ENCODE measurements around the gene NTM.

The NTM gene

DNA sequence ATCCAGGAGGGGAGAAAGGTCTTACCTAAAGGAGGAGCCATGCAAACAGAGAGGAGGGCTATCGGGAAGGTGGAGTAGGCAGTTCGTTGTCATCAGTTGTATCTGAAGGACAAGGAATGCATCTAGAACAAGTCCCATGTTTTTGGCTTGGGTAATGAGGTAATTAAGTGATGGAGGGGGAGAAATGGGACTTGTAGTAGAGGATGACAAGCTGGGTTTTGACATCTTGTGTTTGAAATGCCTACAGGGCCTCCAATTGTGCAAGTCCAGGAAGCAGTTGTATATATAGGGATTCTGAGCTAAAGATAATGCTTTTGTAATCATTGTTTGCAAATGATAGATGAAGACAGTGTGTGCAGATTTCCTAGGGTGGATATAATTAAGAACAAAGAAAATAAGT is 622.8 kb downstream of the NTM start:
- Histone ChIP-seq H3K79me1 (ENCODE audit: low read length) (no peaks in the 10 kb centered on the region), H3K4me2 (ENCODE audit: low read length) (no peak overlapping the region), H3K27me3 (ENCODE audit: insufficient read depth, low read length, poor library complexity) (no peaks in the 10 kb centered on the region), H3K9ac (ENCODE audit: low read length) (no peak overlapping the region), H2AK5ac (ENCODE audit: low read length) (no peak overlapping the region), H4K5ac (ENCODE audit: low read length) (no peak overlapping the region), H3K27ac (ENCODE audit: low read depth, low read length) (no peak overlapping the region), H2BK120ac (ENCODE audit: low read depth, low read length) (no peak overlapping the region), H3K56ac (ENCODE audit: low read length) (no peak overlapping the region), H3K23ac (ENCODE audit: low read length) (no peak overlapping the region), H3K18ac (ENCODE audit: low read length) (no peak overlapping the region), H3K79me2 (ENCODE audit: control insufficient read depth, insufficient read depth, low read length) (no peaks in the 10 kb centered on the region), H2BK15ac (replicated peaks; ENCODE audit: low read depth) (no peak overlapping the region), H3K4me1 (ENCODE audit: control insufficient read depth, low read depth, low read length) (no peaks in the 10 kb centered on the region), H3K4me3 (ENCODE audit: low read length) (no peak overlapping the region), H3K4ac (ENCODE audit: low read depth, low read length) (no peak overlapping the region), H2BK5ac (ENCODE audit: low read length) (no peak overlapping the region), H4K8ac (ENCODE audit: low read depth, low read length) (no peak overlapping the region), H3K36me3 (ENCODE audit: control insufficient read depth, insufficient read depth, low read length) (no peaks in the 10 kb centered on the region)
- no peak for DNase-seq
- no CpG with 5 or more reads among the region's 2 CpGs for WGBS (ENCODE audit: extremely low coverage, insufficient coverage, low lambda C conversion rate)

- H3K9ac ChIP-seq (ENCODE audit: low read length) = no peak overlapping the region
- no peak overlapping the region for H4K5ac ChIP-seq (ENCODE audit: low read length)
- H3K4me3 ChIP-seq (ENCODE audit: low read length) = no peak overlapping the region
- DNase-seq = no peak
- H3K79me2 ChIP-seq (ENCODE audit: control insufficient read depth, insufficient read depth, low read length) = no peaks in the 10 kb centered on the region
- H3K27me3 ChIP-seq (ENCODE audit: insufficient read depth, low read length, poor library complexity) = no peaks in the 10 kb centered on the region
- no peak overlapping the region for H3K4me2 ChIP-seq (ENCODE audit: low read length)
- no peak overlapping the region for H4K8ac ChIP-seq (ENCODE audit: low read depth, low read length)
- no peak overlapping the region for H3K4ac ChIP-seq (ENCODE audit: low read depth, low read length)
- no peaks in the 10 kb centered on the region for H3K36me3 ChIP-seq (ENCODE audit: control insufficient read depth, insufficient read depth, low read length)
- no peak overlapping the region for H2BK15ac ChIP-seq (replicated peaks; ENCODE audit: low read depth)
- no peak overlapping the region for H3K23ac ChIP-seq (ENCODE audit: low read length)
- no peaks in the 10 kb centered on the region for H3K79me1 ChIP-seq (ENCODE audit: low read length)
- WGBS (ENCODE audit: extremely low coverage, insufficient coverage, low lambda C conversion rate) = no CpG with 5 or more reads among the region's 5 CpGs
- H2BK120ac ChIP-seq (ENCODE audit: low read depth, low read length) = no peak overlapping the region
- no peak overlapping the region for H3K56ac ChIP-seq (ENCODE audit: low read length)
- no peak overlapping the region for H3K18ac ChIP-seq (ENCODE audit: low read length)
- no peaks in the 10 kb centered on the region for H3K4me1 ChIP-seq (ENCODE audit: control insufficient read depth, low read depth, low read length)
- no peak overlapping the region for H3K27ac ChIP-seq (ENCODE audit: low read depth, low read length)
- no peak overlapping the region for H2AK5ac ChIP-seq (ENCODE audit: low read length)
- H2BK5ac ChIP-seq (ENCODE audit: low read length) = no peak overlapping the region
Measured at GRCh38 chr11:131998020-131998419, 627.6 kb downstream of the NTM start.

DNA sequence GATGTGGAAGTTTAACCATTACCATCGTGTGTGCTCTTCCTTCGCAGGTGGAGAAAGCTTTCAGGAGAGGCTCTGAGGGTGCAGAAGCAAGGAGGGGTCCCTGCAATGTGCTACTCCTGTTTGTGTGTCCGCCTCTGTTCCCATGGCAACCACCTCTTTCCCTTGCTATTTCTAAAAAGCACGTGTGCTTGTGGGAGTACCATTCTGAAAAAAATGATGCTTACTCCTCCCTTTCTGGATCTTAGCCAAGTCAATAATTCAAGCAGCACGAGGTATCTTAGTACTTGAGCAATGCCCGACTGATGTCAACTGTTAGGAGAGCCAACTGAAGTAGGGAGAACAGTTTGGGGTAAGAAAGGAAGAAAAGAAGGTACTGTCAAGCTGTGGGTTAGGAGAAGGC is 628.7 kb downstream of the NTM start:
- no peaks in the 10 kb centered on the region for H3K36me3 ChIP-seq (ENCODE audit: control insufficient read depth, insufficient read depth, low read length)
- no peak for DNase-seq
- H3K4me2 ChIP-seq (ENCODE audit: low read length) = no peak overlapping the region
- H3K27ac ChIP-seq (ENCODE audit: low read depth, low read length) = no peak overlapping the region
- H2BK120ac ChIP-seq (ENCODE audit: low read depth, low read length) = no peak overlapping the region
- H3K9ac ChIP-seq (ENCODE audit: low read length) = no peak overlapping the region
- no peak overlapping the region for H4K8ac ChIP-seq (ENCODE audit: low read depth, low read length)
- no peak overlapping the region for H3K4me3 ChIP-seq (ENCODE audit: low read length)
- H3K18ac ChIP-seq (ENCODE audit: low read length) = no peak overlapping the region
- H2AK5ac ChIP-seq (ENCODE audit: low read length) = no peak overlapping the region
- H2BK15ac ChIP-seq (replicated peaks; ENCODE audit: low read depth) = no peak overlapping the region
- H3K23ac ChIP-seq (ENCODE audit: low read length) = no peak overlapping the region
- no peaks in the 10 kb centered on the region for H3K27me3 ChIP-seq (ENCODE audit: insufficient read depth, low read length, poor library complexity)
- H3K56ac ChIP-seq (ENCODE audit: low read length) = no peak overlapping the region
- no peaks in the 10 kb centered on the region for H3K79me2 ChIP-seq (ENCODE audit: control insufficient read depth, insufficient read depth, low read length)
- H2BK5ac ChIP-seq (ENCODE audit: low read length) = no peak overlapping the region
- H3K79me1 ChIP-seq (ENCODE audit: low read length) = no peaks in the 10 kb centered on the region
- no CpG with 5 or more reads among the region's 6 CpGs for WGBS (ENCODE audit: extremely low coverage, insufficient coverage, low lambda C conversion rate)
- H3K4ac ChIP-seq (ENCODE audit: low read depth, low read length) = no peak overlapping the region
- no peak overlapping the region for H4K5ac ChIP-seq (ENCODE audit: low read length)
- no peaks in the 10 kb centered on the region for H3K4me1 ChIP-seq (ENCODE audit: control insufficient read depth, low read depth, low read length)

DNA sequence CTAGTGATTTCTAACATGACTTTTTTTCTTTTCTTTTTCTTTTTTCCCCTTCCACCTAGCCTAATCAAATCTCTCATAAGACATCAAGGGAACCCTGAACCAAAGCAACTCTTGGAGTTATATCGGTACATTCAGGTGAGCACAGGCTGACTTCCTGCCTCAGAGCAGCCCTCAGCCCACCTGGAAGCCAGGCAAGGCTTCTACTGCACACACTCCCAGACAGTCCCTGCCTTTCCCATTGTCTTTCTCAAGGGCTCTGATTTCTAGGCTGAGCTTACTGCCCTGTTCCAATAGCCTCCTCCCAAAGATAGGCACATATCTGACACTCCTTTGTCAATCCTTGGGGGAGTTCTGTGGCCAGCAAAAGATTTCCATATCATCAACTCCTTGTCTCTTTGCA is 629.5 kb downstream of the NTM start:
- no peaks in the 10 kb centered on the region for H3K4me1 ChIP-seq (ENCODE audit: control insufficient read depth, low read depth, low read length)
- no peak overlapping the region for H3K23ac ChIP-seq (ENCODE audit: low read length)
- H3K79me1 ChIP-seq (ENCODE audit: low read length) = no peaks in the 10 kb centered on the region
- no peak for DNase-seq
- H3K27me3 ChIP-seq (ENCODE audit: insufficient read depth, low read length, poor library complexity) = no peaks in the 10 kb centered on the region
- WGBS (ENCODE audit: extremely low coverage, insufficient coverage, low lambda C conversion rate) = no CpG with 5 or more reads among the region's 1 CpG
- no peak overlapping the region for H2AK5ac ChIP-seq (ENCODE audit: low read length)
- H3K27ac ChIP-seq (ENCODE audit: low read depth, low read length) = no peak overlapping the region
- no peak overlapping the region for H4K8ac ChIP-seq (ENCODE audit: low read depth, low read length)
- H3K4me3 ChIP-seq (ENCODE audit: low read length) = no peak overlapping the region
- no peaks in the 10 kb centered on the region for H3K79me2 ChIP-seq (ENCODE audit: control insufficient read depth, insufficient read depth, low read length)
- H3K36me3 ChIP-seq (ENCODE audit: control insufficient read depth, insufficient read depth, low read length) = no peaks in the 10 kb centered on the region
- no peak overlapping the region for H3K56ac ChIP-seq (ENCODE audit: low read length)
- no peak overlapping the region for H3K18ac ChIP-seq (ENCODE audit: low read length)
- H3K4ac ChIP-seq (ENCODE audit: low read depth, low read length) = no peak overlapping the region
- H3K9ac ChIP-seq (ENCODE audit: low read length) = no peak overlapping the region
- no peak overlapping the region for H2BK15ac ChIP-seq (replicated peaks; ENCODE audit: low read depth)
- no peak overlapping the region for H2BK120ac ChIP-seq (ENCODE audit: low read depth, low read length)
- H4K5ac ChIP-seq (ENCODE audit: low read length) = no peak overlapping the region
- no peak overlapping the region for H2BK5ac ChIP-seq (ENCODE audit: low read length)
- no peak overlapping the region for H3K4me2 ChIP-seq (ENCODE audit: low read length)

GRCh38 chr11:132005887-132006286 is 635.5 kb downstream of the NTM start:
- H3K27me3 ChIP-seq (ENCODE audit: insufficient read depth, low read length, poor library complexity) = no peaks in the 10 kb centered on the region
- no peaks in the 10 kb centered on the region for H3K79me2 ChIP-seq (ENCODE audit: control insufficient read depth, insufficient read depth, low read length)
- no peak overlapping the region for H3K23ac ChIP-seq (ENCODE audit: low read length)
- WGBS (ENCODE audit: extremely low coverage, insufficient coverage, low lambda C conversion rate) = no CpG with 5 or more reads among the region's 4 CpGs
- DNase-seq = no peak
- no peak overlapping the region for H3K18ac ChIP-seq (ENCODE audit: low read length)
- no peak overlapping the region for H2BK5ac ChIP-seq (ENCODE audit: low read length)
- no peak overlapping the region for H3K4ac ChIP-seq (ENCODE audit: low read depth, low read length)
- H4K5ac ChIP-seq (ENCODE audit: low read length) = no peak overlapping the region
- H2BK120ac ChIP-seq (ENCODE audit: low read depth, low read length) = no peak overlapping the region
- peaks cover 2% of the 10 kb centered on the region for H3K4me1 ChIP-seq (ENCODE audit: control insufficient read depth, low read depth, low read length)
- no peak overlapping the region for H4K8ac ChIP-seq (ENCODE audit: low read depth, low read length)
- H3K4me3 ChIP-seq (ENCODE audit: low read length) = no peak overlapping the region
- no peak overlapping the region for H3K56ac ChIP-seq (ENCODE audit: low read length)
- no peak overlapping the region for H3K4me2 ChIP-seq (ENCODE audit: low read length)
- H2AK5ac ChIP-seq (ENCODE audit: low read length) = no peak overlapping the region
- no peak overlapping the region for H3K9ac ChIP-seq (ENCODE audit: low read length)
- no peaks in the 10 kb centered on the region for H3K79me1 ChIP-seq (ENCODE audit: low read length)
- no peaks in the 10 kb centered on the region for H3K36me3 ChIP-seq (ENCODE audit: control insufficient read depth, insufficient read depth, low read length)
- no peak overlapping the region for H2BK15ac ChIP-seq (replicated peaks; ENCODE audit: low read depth)
- H3K27ac ChIP-seq (ENCODE audit: low read depth, low read length) = no peak overlapping the region

GRCh38 chr11:132006884-132007580 is 636.6 kb downstream of the NTM start:
- no CpG with 5 or more reads among the region's 7 CpGs for WGBS (ENCODE audit: extremely low coverage, insufficient coverage, low lambda C conversion rate)

More at GRCh38 chr11:132006884-132007580, 636.6 kb downstream of the NTM start:
- no peak overlapping the region for H4K8ac ChIP-seq (ENCODE audit: low read depth, low read length)
- no peaks in the 10 kb centered on the region for H3K79me2 ChIP-seq (ENCODE audit: control insufficient read depth, insufficient read depth, low read length)
- H4K5ac ChIP-seq (ENCODE audit: low read length) = no peak overlapping the region
- H3K4me1 ChIP-seq (ENCODE audit: control insufficient read depth, low read depth, low read length) = peaks cover 2% of the 10 kb centered on the region
- H3K4me2 ChIP-seq (ENCODE audit: low read length) = no peak overlapping the region
- no peaks in the 10 kb centered on the region for H3K79me1 ChIP-seq (ENCODE audit: low read length)
- H2BK15ac ChIP-seq (replicated peaks; ENCODE audit: low read depth) = no peak overlapping the region
- no peaks in the 10 kb centered on the region for H3K27me3 ChIP-seq (ENCODE audit: insufficient read depth, low read length, poor library complexity)
- no peak overlapping the region for H3K4ac ChIP-seq (ENCODE audit: low read depth, low read length)
- H3K27ac ChIP-seq (ENCODE audit: low read depth, low read length) = no peak overlapping the region
- no peak overlapping the region for H2AK5ac ChIP-seq (ENCODE audit: low read length)
- DNase-seq = no peak
- no peak overlapping the region for H3K9ac ChIP-seq (ENCODE audit: low read length)
- no peak overlapping the region for H3K18ac ChIP-seq (ENCODE audit: low read length)
- H3K56ac ChIP-seq (ENCODE audit: low read length) = no peak overlapping the region
- H2BK5ac ChIP-seq (ENCODE audit: low read length) = no peak overlapping the region
- no peak overlapping the region for H3K23ac ChIP-seq (ENCODE audit: low read length)
- no peak overlapping the region for H3K4me3 ChIP-seq (ENCODE audit: low read length)
- no peaks in the 10 kb centered on the region for H3K36me3 ChIP-seq (ENCODE audit: control insufficient read depth, insufficient read depth, low read length)
- H2BK120ac ChIP-seq (ENCODE audit: low read depth, low read length) = no peak overlapping the region

Data from mesendoderm (in vitro differentiated cells).